HG02970 (cell line): ENCODE measurements around the gene COL8A2.
"Not testable (repeated sequence)": the region's sequence is repeated elsewhere in the genome, so short reads cannot be mapped to it uniquely, and the experiment has no call there.

Experiments used
- ATAC-seq: cut with Tn5 transposase; IDR thresholded peaks from one replicate; pipeline ENCODE4 v1.9.1; 2021; ENCODE audit warnings: mild to moderate bottlenecking, moderate library complexity, moderate number of reproducible peaks; ENCODE audit not compliant: unreplicated experiment, low FRiP score

The COL8A2 gene

DNA sequence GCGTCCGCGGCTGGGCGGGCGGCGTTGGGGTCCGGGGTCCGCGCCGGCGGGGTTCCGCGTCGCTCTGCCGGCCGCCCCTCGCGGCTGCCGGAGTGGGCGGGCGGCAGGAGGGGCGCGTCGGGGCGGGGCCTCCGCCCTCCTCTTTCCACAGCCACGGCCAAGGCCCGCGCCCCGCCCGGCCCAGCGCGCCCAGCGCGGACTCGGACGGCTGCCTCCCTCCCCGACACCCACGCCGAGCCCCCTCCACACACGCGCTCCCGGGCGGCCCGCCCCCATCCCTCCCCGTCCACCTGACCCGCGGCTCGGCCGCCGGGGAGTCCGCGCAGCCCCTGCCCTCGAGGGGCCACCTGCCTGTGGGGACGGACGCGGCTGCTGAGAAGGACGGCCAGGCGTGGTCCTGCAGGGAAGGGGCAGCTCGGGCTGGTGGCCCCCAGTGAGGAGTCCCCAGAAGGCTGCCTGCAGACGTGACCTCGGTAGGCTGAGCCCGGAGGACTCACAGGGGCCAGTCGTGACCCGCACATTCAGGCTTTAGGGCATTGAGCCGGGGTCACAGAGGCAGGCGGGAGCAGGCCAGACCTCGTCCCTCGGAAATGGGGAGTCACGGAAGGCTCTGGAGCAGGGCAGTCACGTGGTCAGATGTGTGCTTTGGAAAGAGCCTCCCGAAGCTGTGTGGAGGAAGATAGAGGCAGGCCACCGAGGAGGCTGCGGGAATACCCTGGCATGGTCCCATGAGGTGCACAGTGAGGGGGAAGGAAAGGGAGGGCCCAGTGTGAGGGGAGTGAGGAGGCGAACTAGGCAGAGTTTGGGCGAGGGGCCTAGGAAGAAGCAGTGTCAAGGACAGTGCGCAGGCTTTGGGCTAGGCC, at the start of gene COL8A2:
Gene COL8A2 (minus strand): TSS at position 94 of the 863 bp plus-strand sequence. CDS start 24,980 bp downstream, outside the sequence.
- ATAC-seq = no peak

DNA sequence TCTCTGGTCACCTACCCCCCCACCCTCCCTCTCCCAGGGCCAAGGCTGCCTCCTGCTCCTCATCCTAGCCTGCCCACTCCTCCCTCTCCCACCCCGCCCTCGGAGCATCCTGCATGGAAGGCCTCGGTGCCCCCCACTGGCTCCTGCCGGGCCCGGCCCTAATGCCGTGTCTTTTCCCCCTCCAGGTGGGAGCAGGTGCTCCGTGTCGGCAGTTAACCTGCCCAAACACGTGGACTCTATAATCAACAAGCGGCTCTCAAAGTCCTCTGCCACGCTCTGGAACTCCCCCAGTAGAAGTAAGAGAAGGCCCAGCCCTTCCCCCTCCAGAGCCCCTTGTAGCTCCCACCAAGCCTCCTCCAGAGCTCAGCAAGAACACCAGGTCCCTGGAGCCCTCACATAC, 49.7 kb upstream of the COL8A2 start:
- ATAC-seq = no peak

DNA sequence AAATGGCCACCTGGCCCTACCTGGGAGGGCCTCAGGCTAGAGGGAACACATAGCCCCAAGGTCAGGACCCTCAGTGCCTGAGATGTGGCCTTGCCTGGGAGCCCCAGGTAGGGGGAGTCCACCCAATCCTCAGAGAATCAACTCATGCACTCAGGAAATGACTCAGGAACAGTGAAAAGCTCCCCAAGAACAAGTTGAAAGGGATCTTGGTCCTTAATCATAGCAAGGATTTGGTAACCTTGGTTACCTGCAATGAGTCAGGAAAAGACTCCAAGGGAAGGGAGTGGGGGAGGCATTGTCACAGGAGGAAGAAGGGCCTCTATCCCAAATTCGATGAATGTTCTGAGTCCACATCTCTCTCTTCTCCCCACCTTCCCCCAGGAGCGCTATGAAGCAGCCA, 48.0 kb upstream of the COL8A2 start:
- no peak for ATAC-seq

DNA sequence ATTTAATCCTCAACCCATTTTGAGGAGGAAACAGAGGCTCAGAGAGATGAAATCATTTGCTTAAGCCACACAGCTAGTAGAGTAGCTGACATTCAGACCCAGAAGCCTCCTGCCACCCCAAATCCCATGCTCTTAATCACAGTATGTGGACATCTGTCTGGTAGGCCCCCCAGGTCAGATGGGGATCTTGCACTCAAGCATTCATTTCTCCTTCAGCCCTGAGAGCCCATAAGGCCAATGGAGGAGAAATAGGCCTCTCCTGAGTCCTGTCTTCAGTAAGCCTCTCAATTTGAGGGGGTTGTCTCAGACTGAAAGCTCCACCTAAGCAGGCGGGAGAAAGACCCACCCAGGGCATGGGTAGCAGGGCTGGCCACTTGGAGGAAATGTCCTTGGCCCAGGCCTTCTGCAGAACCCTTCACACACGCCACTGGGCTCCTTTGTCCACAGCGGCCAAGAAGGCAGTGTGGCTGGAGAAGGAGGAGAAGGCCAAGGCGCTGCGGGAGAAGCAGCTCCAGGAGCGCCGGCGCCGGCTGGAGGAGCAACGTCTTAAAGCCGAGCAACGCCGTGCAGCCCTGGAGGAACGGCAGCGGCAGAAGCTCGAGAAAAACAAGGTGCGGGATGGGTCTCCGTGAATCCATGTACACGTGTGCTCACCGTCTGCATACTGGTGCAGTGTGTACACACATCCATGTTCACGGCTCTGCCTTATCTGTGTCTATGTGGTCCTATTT, 47.2 kb upstream of the COL8A2 start:
- no peak for ATAC-seq

DNA sequence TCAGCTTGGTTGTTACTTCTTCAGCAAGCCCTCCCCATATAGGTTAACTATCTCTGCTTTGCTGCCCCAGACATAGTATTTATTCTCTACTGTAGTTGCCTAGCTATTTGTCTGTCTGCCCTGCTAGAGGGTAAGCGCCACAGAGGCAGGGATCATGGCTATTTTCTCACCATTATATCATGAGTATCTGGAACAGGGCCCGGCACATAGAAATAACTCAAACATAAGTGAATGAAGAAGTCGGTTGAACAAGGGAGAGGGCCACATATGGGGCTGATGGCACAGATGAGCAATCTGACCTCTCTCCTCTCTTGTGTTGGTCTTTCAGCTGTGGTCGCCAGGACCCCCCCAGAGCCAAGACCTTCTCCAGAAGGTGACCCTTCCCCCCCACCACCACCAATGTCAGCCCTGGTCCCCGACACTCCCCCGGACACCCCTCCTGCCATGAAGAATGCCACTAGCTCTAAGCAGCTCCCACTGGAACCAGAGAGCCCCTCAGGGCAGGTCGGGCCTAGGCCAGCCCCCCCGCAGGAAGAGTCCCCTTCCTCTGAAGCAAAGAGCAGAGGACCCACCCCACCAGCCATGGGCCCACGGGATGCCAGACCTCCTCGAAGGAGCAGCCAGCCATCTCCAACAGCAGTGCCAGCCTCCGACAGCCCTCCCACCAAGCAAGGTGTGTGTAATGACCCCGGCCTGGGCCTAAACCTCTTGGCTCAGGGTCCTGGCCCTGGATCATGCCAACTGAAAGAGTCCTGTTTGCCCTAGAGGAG, 45.8 kb upstream of the COL8A2 start:
- ATAC-seq = no peak

DNA sequence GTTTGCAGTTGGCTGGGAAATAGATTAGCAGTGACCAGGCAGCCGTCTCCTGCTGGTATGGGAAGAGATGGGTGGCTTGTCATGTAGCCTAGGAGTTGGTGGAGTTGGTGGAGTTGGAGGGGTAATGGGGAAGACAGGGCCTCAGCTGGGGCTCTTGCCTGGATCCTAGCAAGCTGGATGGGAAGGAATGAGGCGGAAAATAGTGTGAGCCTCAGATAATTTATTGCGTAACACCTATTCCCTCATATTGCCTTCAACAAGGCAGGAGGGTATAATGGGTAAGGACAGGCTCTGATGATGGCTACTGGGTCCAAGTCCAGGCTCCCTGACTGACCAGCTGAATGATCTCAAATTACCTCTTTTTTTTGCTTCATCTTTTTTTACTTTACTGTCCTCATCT, 43.5 kb upstream of the COL8A2 start:
- no peak for ATAC-seq

DNA sequence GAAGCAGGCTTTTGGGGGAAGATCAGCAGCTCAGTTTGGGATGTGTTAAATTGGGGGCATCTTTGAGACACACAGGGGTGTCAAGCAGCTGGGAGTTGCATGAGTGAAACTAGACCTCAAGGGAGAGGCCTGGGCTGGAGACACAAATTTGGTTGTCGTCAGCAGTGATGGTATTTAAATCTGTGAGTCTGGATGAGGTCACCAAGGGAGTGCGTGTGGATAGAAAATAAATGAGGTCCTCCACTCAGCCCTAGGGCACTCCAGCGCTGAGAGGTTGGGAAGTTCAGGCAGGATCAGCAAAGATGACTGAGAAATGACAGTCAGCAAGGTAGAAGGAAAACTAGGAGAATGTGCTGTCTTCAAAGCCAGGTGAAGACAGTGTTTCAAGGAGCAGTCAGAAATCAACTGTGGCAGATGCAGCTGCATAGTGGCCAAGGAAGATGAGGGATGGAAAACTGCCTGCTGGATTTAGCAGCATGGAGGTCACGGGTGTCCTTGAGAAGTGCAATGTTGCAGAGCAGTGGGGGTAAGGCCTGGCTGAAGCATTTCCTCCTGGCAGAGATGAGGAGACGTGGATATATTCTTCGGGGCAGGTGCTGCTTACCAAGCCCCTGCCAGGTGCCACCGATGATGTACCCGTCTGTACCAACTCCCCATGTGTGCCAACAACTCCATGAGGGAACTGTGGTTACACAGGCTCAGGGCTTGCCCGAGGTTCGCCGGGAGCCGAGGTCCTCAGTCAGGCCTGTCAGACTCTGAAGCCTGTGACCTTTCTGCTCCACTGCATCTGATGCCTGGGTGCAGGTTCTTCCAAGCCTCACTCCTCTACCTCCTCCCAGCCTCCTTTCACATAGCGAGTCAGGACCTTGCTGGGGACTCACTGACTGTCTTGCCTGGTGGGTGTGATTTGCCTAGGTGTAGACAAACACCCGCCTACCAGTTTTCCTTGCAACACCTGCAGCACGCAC, 42.2 kb upstream of the COL8A2 start:
- ATAC-seq = no peak

DNA sequence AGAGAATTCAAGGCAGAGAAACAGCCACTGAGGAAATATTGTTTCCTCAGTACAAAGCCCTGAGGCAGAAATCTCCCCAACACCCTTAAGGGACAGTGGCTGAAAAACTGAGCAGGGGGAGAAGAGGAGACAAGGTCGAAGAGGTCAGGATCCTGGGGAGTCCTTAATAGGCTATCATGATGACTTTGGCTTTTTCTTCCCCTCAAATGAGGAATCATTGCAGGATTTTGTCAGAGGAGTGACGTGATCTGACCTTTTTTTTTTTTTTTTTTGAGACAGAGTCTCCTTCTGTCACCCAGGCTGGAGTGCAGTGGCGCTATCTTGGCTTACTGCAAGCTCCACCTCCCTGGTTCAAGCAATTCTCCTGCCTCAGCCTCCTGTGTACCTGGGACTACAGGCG, 41.1 kb upstream of the COL8A2 start:
- no peak for ATAC-seq

DNA sequence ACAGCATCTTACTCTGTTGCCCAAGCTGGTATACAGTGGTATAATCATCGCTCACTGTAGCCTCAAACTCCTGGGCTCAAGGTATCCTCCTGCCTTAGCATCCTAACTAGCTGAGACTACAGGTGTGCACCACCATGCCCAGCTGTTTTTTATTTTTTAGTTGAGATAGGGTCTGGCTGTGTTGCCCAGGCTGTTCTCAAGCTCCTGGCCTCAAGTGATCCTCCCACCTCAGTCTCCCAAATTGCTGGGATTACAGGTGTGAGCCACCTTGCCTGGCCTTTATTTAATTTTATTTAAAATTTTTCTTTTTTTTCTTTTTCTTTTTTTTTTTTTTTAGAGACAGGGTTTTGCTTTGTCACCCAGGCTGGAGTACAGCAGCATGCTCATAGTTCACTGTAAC, 40.1 kb upstream of the COL8A2 start:
- ATAC-seq = no peak

DNA sequence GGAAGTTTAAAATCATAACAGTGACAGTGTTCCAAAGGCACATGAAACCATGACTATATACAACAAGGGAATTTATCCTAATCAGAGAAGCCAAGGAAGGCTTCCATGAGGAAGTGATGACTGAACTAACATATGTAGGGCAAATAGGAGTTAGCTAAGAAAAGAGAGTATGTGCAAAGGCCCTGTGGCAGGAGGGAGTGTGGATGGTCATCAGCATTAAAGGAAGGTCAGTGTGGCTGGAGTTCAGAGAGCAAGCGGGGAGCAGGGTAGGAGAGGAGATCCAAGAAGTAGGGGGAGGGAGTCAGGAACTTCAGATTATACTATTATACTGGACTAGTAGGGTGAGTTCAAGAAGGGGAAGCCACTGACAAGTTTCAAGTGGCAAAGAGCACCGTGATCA, 39.3 kb upstream of the COL8A2 start:
- ATAC-seq = no peak

DNA sequence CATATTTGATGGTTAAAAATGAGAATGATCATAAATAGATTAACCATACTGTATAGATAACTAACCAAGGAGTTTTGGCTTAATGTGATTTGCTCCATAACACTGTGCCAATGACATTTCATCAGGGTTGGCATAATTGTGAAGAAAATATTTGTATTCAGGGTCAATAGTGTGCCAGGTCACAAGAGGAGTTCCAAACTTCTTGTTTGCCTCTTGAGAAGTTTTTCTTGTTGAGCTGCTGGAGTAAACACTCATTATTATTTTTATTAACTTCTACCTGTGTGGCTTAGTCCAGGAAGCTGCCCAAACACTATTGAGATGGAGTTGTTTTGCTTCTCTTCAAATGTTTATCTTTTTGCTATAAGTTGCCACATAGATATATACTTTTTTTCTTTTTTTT, 38.4 kb upstream of the COL8A2 start:
- ATAC-seq = no peak

DNA sequence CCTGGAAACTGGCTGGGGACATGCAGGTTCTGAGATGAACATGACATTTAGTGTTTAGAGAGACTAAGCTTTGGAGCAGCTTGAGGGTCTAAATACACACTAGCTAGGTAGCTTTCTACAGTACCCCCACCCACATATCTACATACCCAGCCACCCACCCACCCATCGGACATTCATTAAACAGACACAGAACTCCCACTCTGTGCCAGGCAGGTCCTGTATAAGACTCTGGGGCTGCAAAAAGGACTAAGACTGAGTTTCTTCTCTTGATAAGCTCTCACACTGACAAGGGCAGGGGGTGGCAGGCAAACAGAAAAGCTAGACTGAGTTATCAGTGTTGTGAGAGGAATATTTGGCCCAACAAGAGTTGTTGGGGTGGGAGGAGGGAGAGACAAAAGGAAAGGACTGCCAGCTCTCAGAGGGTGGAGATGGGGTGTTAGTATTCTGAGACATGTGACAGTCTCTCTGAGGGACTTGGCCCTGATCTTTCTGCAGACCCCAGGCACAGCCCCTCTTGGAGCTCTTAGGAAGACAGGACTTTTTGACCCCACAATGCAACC, 37.7 kb upstream of the COL8A2 start:
- ATAC-seq = no peak

DNA sequence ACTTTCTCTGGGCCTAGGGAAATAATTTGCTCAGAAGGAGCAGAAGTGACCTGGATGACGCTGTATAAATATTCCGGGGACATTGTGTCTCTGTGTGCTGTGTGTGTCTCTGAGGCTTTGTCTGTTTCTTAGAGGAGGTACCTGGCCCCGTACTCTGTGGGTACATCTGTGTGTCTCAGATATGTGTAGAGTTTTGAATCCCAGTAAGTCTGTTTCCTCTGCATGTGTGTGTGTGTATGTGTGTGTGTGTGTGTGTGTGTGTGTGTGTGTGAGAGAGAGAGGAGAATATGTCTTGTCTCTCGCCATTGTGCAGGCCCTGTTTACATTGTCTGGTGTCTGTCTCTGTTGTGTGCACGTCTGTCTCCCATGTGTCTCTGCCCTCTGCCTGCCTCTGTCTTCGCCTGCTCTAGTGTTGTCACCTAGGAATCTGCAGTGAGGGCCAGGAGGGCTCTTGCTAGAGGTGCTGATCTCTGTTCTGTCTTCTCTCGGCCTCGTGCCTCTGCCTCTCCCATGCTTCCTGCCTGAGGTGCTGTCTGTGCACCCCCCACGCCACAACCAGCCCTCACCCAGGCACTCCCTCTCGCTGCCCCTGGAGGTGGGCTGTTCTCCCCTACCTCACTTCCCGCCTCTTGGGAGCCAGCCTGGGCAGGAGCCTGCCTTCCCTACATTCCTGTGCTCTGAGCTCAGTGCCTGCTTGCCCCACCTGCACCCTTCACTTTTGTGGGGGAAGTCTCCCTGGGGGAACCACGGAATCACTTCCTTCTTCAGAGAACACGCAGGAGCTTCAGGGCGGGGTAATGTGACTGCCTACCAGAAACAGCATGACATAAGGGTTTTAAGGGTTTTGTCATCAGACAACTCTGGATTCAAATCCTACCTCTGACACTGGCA, 36.9 kb upstream of the COL8A2 start:
- no peak for ATAC-seq

DNA sequence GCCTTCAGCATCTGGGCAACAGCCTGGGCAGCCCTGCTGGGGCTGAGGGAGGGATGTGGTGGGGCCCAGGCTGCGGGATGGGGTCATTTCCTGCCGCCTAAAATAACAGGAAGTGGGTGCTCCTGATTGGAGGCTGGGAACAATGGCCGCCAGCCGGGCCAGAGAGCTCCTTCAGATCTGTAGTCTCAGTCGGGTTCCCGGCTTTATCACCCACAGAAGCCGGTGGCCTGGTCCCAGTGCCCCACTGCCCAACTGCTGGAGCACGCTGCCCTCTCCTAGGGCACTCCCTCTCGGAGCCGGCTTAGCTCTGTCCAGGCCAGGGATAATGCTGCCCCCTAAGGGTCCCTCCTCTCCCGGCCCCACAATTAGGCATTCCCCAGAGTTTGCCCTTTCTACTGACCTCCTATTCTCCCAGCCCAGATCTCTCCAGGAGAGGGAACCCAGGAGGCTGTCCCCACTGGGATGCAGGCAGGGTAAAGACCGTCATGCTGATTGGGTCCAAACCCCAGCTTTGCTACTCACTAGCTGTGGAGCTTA, 36.0 kb upstream of the COL8A2 start:
- no peak for ATAC-seq

DNA sequence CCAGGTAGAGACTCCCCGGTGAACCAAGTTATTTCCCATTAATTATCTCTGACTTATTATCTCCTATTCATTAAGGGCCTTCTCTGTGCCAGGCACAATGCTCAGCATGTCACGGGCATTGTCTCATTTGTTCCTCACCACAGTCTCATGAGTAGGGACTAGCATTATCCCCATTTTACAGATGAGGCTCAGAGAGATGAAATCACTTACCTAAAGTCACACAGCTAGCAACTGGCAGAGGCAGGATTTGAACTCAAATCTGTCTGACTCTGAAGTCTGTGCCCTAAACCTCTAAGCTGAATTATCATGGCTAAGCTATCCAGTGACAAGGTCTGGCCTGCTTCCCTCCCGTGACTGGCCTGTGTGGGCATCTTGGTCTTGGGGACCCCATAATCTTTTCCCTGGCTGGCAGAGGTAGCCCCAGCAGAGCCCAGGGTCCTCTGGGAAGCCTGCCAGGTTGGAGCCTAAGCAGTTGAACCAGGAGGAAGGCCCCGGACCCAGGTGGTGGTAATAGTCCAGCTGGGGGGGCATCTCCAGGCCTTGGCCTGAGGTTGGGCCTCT, 35.4 kb upstream of the COL8A2 start:
- no peak for ATAC-seq

DNA sequence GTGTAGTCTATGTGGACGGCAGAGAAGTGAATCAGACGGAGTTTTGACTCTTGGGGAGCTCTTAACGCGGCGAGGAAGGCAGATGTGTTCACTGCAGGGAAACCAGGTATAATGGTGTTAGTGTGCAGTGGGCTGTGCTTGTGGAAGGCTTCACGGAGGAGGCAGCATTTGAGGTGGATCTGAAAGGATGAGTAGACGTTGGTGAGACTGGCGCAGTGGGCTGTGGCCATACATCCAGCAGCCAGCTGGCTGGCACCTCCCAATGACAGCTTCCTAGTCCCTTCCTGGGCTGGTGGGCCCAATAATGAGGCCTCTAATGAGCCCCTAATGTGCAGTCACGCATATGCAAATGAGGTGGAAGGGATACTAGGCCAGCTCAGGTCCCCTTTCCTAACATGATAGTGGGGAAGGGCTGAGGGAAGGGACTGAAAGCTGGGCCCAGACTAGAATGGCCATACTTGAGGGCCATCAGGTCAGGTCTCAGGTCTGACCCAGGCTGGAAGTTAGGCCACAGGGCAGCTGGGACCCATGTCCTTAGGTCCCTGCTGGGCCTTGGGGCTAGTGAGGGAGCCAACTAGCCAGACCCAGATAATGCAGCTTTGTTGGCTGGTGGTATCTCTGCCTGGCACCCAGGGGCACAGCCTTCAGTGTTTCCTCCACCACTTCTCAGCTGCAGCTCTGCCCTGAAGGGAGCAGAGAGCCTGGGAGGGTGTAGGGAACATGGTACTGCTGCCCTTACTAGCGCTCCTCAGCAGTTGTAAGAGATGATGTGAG, 34.8 kb upstream of the COL8A2 start:
- no peak for ATAC-seq

DNA sequence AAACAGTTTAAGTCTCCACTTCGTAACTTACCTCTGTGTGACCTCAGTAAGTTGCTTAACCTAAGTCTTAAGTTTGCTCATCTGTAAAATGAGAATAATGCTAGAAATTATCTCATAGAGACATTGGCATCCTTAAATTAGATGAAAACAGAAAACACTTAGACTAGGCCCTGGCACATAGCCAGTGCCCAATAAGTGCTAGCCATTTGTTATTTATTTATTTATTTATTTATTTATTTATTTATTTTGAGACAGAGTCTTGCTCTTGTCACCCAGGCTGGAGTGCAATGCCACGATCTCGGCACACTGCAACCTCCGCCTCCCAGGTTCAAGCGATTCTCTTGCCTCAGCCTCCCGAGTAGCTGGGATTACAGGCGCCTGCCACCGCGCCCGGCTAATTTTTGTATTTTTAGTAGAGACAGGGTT, 33.8 kb upstream of the COL8A2 start:
- ATAC-seq = not testable (repeated sequence)
